ENCODE measurements around the gene CDH8. TPM values are rescaled to one million over a fixed set of nuclear protein-coding genes. Genes with fewer than 3 reads are reported as not detected.

CDH8 gene
- total and polyA plus RNA-seq, 2 of the 4 experiments (the other 2 are of a cell fraction) = not detected

DNA sequence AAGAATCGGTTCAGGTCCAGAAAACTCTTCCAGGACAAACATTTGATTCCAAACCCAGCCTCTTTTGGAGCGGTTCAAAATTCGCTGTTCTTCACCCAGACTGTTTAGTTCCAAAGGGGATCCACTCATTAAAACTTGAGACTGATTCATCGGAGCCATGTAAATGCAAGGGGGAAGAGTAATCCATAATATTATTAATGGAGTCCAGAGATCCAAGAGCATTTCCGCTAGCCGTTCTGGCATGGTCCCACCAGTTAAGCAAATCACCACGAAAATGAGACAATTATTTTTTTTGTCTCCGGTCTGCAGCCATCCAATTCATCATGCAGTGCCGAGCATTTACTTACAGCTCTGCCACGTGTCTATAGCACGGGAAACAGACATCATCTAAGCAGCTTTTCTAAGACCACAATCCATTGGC, 15.1 kb downstream of the CDH8 start:
- in situ Hi-C loops (cut with MboI; ENCODE audit: low sequenced_read_pairs) = no loop called here
- H2AFZ ChIP-seq (replicated peaks; ENCODE audit: low read length, poor library complexity) = no peak overlapping the region
- H2BK120ac ChIP-seq (ENCODE audit: low read depth, low read length) = no peak overlapping the region
- H2BK20ac ChIP-seq (ENCODE audit: low read depth, low read length) = no peak overlapping the region
- H4K20me1 ChIP-seq (ENCODE audit: insufficient read depth, low read length) = no peaks in the 10 kb centered on the region
- H3K14ac ChIP-seq (replicated peaks; ENCODE audit: low read depth, low read length) = no peak overlapping the region
- intact Hi-C loops (cut with micrococcal nuclease) = no loop called here
- no peak overlapping the region for H4K8ac ChIP-seq (ENCODE audit: low read depth in 2 of 2, low read length in 2 of 2)
- H3K4me1 ChIP-seq (ENCODE audit: control insufficient read depth, insufficient read depth, low read length) = no peaks in the 10 kb centered on the region
- no peak overlapping the region for H2BK15ac ChIP-seq (ENCODE audit: low read depth, low read length)
- no peak overlapping the region for H4K5ac ChIP-seq (ENCODE audit: low read depth, low read length)
- no peak for ATAC-seq (ENCODE audit: low read depth)
- H2BK5ac ChIP-seq (ENCODE audit: low read depth, low read length, poor library complexity, severe bottlenecking) = no peak overlapping the region
- H3K36me3 ChIP-seq (ENCODE audit: control insufficient read depth, insufficient read depth, low read length) = no peaks in the 10 kb centered on the region
- TF ChIP-seq NFE2L2 (IDR thresholded peaks at IDR 0.05; ENCODE audit: low read depth, low read length) = no peak
- TF ChIP-seq POLR2A (IDR thresholded peaks at IDR 0.05; ENCODE audit: low read depth, low read length) = no peak
- TF ChIP-seq CHD1 (IDR thresholded peaks at IDR 0.05; ENCODE audit: low read depth, low read length) = no peak
- TF ChIP-seq CEBPB (IDR thresholded peaks at IDR 0.05; ENCODE audit: low read depth, low read length) = no peak
- TF ChIP-seq, protein P1, sequence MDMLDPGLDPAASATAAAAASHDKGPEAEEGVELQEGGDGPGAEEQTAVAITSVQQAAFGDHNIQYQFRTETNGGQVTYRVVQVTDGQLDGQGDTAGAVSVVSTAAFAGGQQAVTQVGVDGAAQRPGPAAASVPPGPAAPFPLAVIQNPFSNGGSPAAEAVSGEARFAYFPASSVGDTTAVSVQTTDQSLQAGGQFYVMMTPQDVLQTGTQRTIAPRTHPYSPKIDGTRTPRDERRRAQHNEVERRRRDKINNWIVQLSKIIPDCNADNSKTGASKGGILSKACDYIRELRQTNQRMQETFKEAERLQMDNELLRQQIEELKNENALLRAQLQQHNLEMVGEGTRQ (IDR thresholded peaks at IDR 0.05; ENCODE audit: low read depth, low read length) = no peak
- TF ChIP-seq MAZ (IDR thresholded peaks at IDR 0.05; ENCODE audit: borderline replicate concordance, low read depth, low read length) = no peak
- TF ChIP-seq, protein P2, sequence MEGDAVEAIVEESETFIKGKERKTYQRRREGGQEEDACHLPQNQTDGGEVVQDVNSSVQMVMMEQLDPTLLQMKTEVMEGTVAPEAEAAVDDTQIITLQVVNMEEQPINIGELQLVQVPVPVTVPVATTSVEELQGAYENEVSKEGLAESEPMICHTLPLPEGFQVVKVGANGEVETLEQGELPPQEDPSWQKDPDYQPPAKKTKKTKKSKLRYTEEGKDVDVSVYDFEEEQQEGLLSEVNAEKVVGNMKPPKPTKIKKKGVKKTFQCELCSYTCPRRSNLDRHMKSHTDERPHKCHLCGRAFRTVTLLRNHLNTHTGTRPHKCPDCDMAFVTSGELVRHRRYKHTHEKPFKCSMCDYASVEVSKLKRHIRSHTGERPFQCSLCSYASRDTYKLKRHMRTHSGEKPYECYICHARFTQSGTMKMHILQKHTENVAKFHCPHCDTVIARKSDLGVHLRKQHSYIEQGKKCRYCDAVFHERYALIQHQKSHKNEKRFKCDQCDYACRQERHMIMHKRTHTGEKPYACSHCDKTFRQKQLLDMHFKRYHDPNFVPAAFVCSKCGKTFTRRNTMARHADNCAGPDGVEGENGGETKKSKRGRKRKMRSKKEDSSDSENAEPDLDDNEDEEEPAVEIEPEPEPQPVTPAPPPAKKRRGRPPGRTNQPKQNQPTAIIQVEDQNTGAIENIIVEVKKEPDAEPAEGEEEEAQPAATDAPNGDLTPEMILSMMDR (conservative IDR thresholded peaks at IDR 0.05; ENCODE audit: low read depth, low read length) = no peak
- TF ChIP-seq BHLHE40 (IDR thresholded peaks at IDR 0.05; ENCODE audit: low read depth, low read length) = no peak
- no peak for TF ChIP-seq FOS (IDR thresholded peaks at IDR 0.05; ENCODE audit: low read depth, low read length)
- no peak for TF ChIP-seq RFX5 (IDR thresholded peaks at IDR 0.05; ENCODE audit: low read depth, low read length)
- TF ChIP-seq RCOR1 (IDR thresholded peaks at IDR 0.05; ENCODE audit: insufficient replicate concordance, low read length) = no peak
- no peak for TF ChIP-seq RAD21 (IDR thresholded peaks at IDR 0.05; ENCODE audit: low read length)
- TF ChIP-seq, protein P3, sequence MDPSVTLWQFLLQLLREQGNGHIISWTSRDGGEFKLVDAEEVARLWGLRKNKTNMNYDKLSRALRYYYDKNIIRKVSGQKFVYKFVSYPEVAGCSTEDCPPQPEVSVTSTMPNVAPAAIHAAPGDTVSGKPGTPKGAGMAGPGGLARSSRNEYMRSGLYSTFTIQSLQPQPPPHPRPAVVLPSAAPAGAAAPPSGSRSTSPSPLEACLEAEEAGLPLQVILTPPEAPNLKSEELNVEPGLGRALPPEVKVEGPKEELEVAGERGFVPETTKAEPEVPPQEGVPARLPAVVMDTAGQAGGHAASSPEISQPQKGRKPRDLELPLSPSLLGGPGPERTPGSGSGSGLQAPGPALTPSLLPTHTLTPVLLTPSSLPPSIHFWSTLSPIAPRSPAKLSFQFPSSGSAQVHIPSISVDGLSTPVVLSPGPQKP (IDR thresholded peaks at IDR 0.05; ENCODE audit: borderline replicate concordance, low read depth, low read length) = no peak
- TF ChIP-seq MXI1 (IDR thresholded peaks at IDR 0.05; ENCODE audit: borderline replicate concordance, low read depth, low read length) = no peak
- TF ChIP-seq SMC3 (IDR thresholded peaks at IDR 0.05; ENCODE audit: low read depth, low read length) = no peak
- no peak for TF ChIP-seq MAFK (IDR thresholded peaks at IDR 0.05; ENCODE audit: low read depth, low read length)
- no peak overlapping the region for H3K27ac ChIP-seq (ENCODE audit: insufficient read depth, low read length)
- BruUV-seq (replicated peaks) = no TSS peak
- no peak overlapping the region for H3K9ac ChIP-seq (ENCODE audit: low read depth, low read length)
- no peak overlapping the region for H2AK9ac ChIP-seq (replicated peaks; ENCODE audit: low read depth, low read length, poor library complexity)
- H3K79me1 ChIP-seq (ENCODE audit: low read depth in 1 of 2, low read length in 2 of 2) = no peaks in the 10 kb centered on the region
- H3K18ac ChIP-seq (ENCODE audit: low read depth, low read length) = no peak overlapping the region
- H3K4me3 ChIP-seq (ENCODE audit: insufficient read depth, low read depth, low read length) = no peak overlapping the region
- H3K27me3 ChIP-seq (ENCODE audit: control insufficient read depth, insufficient read depth, low read length) = no peaks in the 10 kb centered on the region
- H3K23ac ChIP-seq (ENCODE audit: low read depth, low read length) = no peak overlapping the region
- H3K4me2 ChIP-seq (ENCODE audit: low read depth, low read length) = no peak overlapping the region
- DNase-seq = no peak
- ChIA-PET CTCF (no interaction called here), POLR2A (ENCODE audit: unreplicated experiment) (no interaction called here)
- no peaks in the 10 kb centered on the region for H3K9me1 ChIP-seq (ENCODE audit: insufficient read depth, low read length)
- H3K56ac ChIP-seq (ENCODE audit: extremely low read depth, insufficient read depth, low read length) = no peak overlapping the region
- H3K9me3 ChIP-seq (ENCODE audit: control insufficient read depth, insufficient read depth, low read length) = peaks cover 3% of the 10 kb centered on the region; the same call in 1 of the 2 replicates
- H4K91ac ChIP-seq (ENCODE audit: insufficient read depth, low read depth, low read length) = no peak overlapping the region
- dilution Hi-C loops (cut with HindIII; ENCODE audit: low sequenced_read_pairs, unreplicated experiment) = no loop called here
- 20% methylated on average over 1 of the region's 11 CpGs; no CpG with 5 or more reads in 1 of the 2 experiments for WGBS, 2 experiments (ENCODE audit: extremely low coverage in 2 of 2, insufficient read length in 1 of 2)
- H2AK5ac ChIP-seq (ENCODE audit: low read depth, low read length) = no peak overlapping the region
- H3K4ac ChIP-seq (ENCODE audit: low read depth, low read length) = no peak overlapping the region
